Caco-2 (cell line): ENCODE data around the gene ARHGEF7. TPM values are rescaled to one million over a fixed set of nuclear protein-coding genes. Genes with fewer than 3 reads are reported as not detected.

ENCODE experiments used
- BruUV-seq: library from RNA; stranded (reverse); fragments of 400-500 nt; replicated peaks from 2 replicates; lab custom pipeline; 2021; lab: Mats Ljungman, UMichigan
- CTCF ChIA-PET: fragments of 300-600 bp; sonication (Branson Sonifier 250); formaldehyde crosslinking; loops from one replicate; lab custom pipeline; 2022; ENCODE audit warnings: antibody characterized with exemption; lab: Charles Lee
- POLR2A ChIA-PET: fragments of 300-600 bp; sonication (Branson Sonifier 250); formaldehyde crosslinking; loops from one replicate; lab custom pipeline; 2022; ENCODE audit warnings: antibody characterized with exemption; lab: Charles Lee
- DNase-seq, 2 experiments: peaks; one replicate each; pipeline versions ENCODE4 v3.0.0 to v3.0.0-alpha.2; 2020 to 2022
- H3K27me3 ChIP-seq: replicated peaks from 2 replicates; pipeline ENCODE4 v1.6.0; 2011; ENCODE audit warnings: low read length; ENCODE audit not compliant: control insufficient read depth, insufficient read depth
- H3K36me3 ChIP-seq: 2 replicates; pipeline ENCODE4 v1.5.1; 2011; ENCODE audit warnings: low read length; ENCODE audit not compliant: control insufficient read depth, insufficient read depth
- H3K4me1 ChIP-seq: fragments of 250-450 bp; sonication (Bioruptor Pico); 2 replicates; pipeline ENCODE4 v1.5.1; 2020; ENCODE audit warnings: mild to moderate bottlenecking
- H3K4me3 ChIP-seq: 2 replicates; pipeline ENCODE4 v1.5.1; 2011; ENCODE audit warnings: low read depth, mild to moderate bottlenecking, control low read depth, low read length
- H3K9me3 ChIP-seq: fragments of 250-450 bp; sonication (Bioruptor Pico); 2 replicates; pipeline ENCODE4 v1.5.1; 2020; ENCODE audit warnings: mild to moderate bottlenecking, moderate library complexity
- H3K27ac Mint-ChIP-seq: one replicate; pipeline ENCODE4 v1.8.0; 2022; ENCODE audit warnings: mixed read lengths; ENCODE audit not compliant: unreplicated experiment
- H3K27me3 Mint-ChIP-seq: one replicate; pipeline ENCODE4 v1.8.0; 2022; ENCODE audit warnings: mixed read lengths; ENCODE audit not compliant: insufficient read depth, unreplicated experiment
- H3K36me3 Mint-ChIP-seq: one replicate; pipeline ENCODE4 v1.8.0; 2022; ENCODE audit warnings: mild to moderate bottlenecking, mixed read lengths; ENCODE audit not compliant: insufficient read depth, unreplicated experiment
- H3K4me1 Mint-ChIP-seq: one replicate; pipeline ENCODE4 v1.8.0; 2022; ENCODE audit warnings: low read depth, mixed read lengths; ENCODE audit not compliant: unreplicated experiment
- H3K4me3 Mint-ChIP-seq: one replicate; pipeline ENCODE4 v1.8.0; 2022; ENCODE audit warnings: mild to moderate bottlenecking, moderate library complexity, mixed read lengths; ENCODE audit not compliant: unreplicated experiment
- H3K9me3 Mint-ChIP-seq: one replicate; pipeline ENCODE4 v1.8.0; 2022; ENCODE audit warnings: mixed read lengths; ENCODE audit not compliant: unreplicated experiment
- intact Hi-C: fragments of 100-400 bp; cut with micrococcal nuclease; formaldehyde crosslinking; loops from one replicate; pipeline ENCODE4 v1.10.0; 2022; ENCODE audit not compliant: unreplicated experiment
- total RNA-seq: library from RNA; stranded (reverse); gene quantifications from 2 replicates; pipeline ENCODE4 v1.2.3, GENCODE V29; 2022
- TF ChIP-seq, protein P1 (sequence below), 2 experiments: fragments of 200-600 bp in 1 of 2; IDR thresholded peaks; 1 replicate in 1 of 2; 2 replicates in 1 of 2; pipeline versions ENCODE4 v1.5.1 to v1.8.0; 2011 to 2022; ENCODE audit warnings: antibody characterized with exemption in 1 of 2, control low read depth in 1 of 2, inconsistent platforms in 1 of 2, low read depth in 1 of 2, low read length in 1 of 2, mild to moderate bottlenecking in 1 of 2, moderate library complexity in 1 of 2; ENCODE audit not compliant: insufficient read depth in 1 of 2, severe bottlenecking in 1 of 2, unreplicated experiment in 1 of 2

The ARHGEF7 gene
- total RNA-seq, 1 experiment from 2014 or later, result 60.5 TPM

DNA sequence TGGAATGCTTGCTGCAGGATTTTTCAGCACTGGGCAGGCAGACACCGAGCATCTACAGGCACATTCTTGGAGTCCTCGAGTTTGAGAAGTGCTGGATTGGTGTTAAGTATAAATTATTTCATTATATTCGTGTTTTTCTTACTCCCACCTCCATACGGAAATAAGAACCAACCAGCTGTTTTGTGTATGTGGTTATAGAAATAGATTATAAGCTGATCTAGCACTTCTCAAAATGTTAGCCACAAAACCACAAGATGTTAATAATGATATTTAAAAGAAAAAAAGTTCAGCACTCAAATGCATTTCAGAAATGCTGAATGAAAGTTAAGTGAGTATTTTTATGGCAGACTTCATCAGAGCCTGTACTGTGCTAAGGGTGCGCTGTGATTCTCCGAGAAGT, 181.3 kb downstream of the ARHGEF7 start:
- ChIA-PET POLR2A (no interaction called here), CTCF (interaction anchor here (0.6 kb wide), 1 partner anchor 229 kb away, joined by 3 read pairs; no protein-coding TSS in a partner anchor)
- no TSS peak for BruUV-seq
- Histone ChIP-seq H3K4me1 (no peaks in the 10 kb centered on the region), H3K9me3 (no peaks in the 10 kb centered on the region), H3K27me3 (no peaks in the 10 kb centered on the region), H3K4me3 (no peak overlapping the region), H3K36me3 (peaks cover 2% of the 10 kb centered on the region)
- Mint-ChIP-seq H3K27me3 (no peaks in the 10 kb centered on the region), H3K9me3 (no peaks in the 10 kb centered on the region), H3K4me3 (no peak overlapping the region), H3K27ac (no peak overlapping the region), H3K36me3 (peaks cover 46% of the 10 kb centered on the region), H3K4me1 (no peaks in the 10 kb centered on the region)
- no peak for DNase-seq
- TF ChIP-seq, protein P1, sequence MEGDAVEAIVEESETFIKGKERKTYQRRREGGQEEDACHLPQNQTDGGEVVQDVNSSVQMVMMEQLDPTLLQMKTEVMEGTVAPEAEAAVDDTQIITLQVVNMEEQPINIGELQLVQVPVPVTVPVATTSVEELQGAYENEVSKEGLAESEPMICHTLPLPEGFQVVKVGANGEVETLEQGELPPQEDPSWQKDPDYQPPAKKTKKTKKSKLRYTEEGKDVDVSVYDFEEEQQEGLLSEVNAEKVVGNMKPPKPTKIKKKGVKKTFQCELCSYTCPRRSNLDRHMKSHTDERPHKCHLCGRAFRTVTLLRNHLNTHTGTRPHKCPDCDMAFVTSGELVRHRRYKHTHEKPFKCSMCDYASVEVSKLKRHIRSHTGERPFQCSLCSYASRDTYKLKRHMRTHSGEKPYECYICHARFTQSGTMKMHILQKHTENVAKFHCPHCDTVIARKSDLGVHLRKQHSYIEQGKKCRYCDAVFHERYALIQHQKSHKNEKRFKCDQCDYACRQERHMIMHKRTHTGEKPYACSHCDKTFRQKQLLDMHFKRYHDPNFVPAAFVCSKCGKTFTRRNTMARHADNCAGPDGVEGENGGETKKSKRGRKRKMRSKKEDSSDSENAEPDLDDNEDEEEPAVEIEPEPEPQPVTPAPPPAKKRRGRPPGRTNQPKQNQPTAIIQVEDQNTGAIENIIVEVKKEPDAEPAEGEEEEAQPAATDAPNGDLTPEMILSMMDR (IDR thresholded peaks at IDR 0.05; ENCODE audit: insufficient read depth in 1 of 2, low read depth in 1 of 2, low read length in 1 of 2, severe bottlenecking in 1 of 2, unreplicated experiment in 1 of 2), result no peak
- intact Hi-C loops, result no loop called here

DNA sequence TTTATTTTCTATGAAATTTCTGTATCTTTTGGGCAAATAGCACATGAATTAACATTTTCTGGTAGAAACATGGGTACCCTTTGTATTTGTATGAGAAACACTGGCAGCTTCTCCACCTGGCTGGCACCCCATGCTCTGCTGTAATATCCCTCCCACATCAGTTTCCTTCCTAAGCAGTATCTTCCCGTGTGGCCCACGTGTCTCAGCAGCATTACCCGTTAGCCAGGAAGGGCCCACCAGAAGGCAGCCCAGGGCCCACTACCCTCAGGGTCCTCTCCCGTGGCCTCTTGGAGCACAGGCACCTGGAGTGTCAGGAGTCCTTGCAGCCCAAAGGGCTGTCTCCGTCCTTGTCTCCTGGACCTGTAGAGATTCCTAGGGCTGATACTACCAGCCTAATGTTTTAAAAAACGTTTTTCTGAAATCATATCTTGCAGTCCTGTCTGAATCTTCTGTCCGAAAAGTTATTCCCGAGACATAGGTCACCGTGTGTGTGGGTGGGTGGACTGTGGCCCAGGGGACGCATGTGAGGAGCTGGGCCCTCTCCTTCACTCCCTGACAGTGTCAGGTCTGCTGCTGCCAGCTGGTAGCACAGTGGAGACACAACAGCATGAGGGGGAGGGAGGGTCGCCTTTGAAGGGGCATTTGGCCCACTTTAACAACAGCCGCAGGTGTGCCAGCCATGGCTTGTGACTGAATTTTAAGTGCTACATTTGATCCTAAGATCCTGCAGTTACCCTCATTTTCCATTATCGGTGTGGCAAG, 183.3 kb downstream of the ARHGEF7 start:
- TF ChIP-seq, protein P1 (IDR thresholded peaks at IDR 0.05; ENCODE audit: insufficient read depth in 1 of 2, low read depth in 1 of 2, low read length in 1 of 2, severe bottlenecking in 1 of 2, unreplicated experiment in 1 of 2), result no peak
- intact Hi-C loops, result no loop called here
- CTCF ChIA-PET, result interaction anchor here (0.7 kb wide), 1 partner anchor 29 kb away, joined by 6 read pairs; no protein-coding TSS in a partner anchor
- Histone ChIP-seq H3K4me1 (no peaks in the 10 kb centered on the region), H3K9me3 (no peaks in the 10 kb centered on the region), H3K27me3 (no peaks in the 10 kb centered on the region), H3K36me3 (peaks cover 4% of the 10 kb centered on the region; the same call in 1 of the 2 replicates), H3K4me3 (no peak overlapping the region)
- H3K9me3 Mint-ChIP-seq, result no peaks in the 10 kb centered on the region
- H3K36me3 Mint-ChIP-seq, result peaks cover 51% of the 10 kb centered on the region
- H3K27ac Mint-ChIP-seq, result no peak overlapping the region
- POLR2A ChIA-PET, result no interaction called here
- no peaks in the 10 kb centered on the region for H3K27me3 Mint-ChIP-seq
- no peak for DNase-seq
- no TSS peak for BruUV-seq
- no peaks in the 10 kb centered on the region for H3K4me1 Mint-ChIP-seq
- no peak overlapping the region for H3K4me3 Mint-ChIP-seq

DNA sequence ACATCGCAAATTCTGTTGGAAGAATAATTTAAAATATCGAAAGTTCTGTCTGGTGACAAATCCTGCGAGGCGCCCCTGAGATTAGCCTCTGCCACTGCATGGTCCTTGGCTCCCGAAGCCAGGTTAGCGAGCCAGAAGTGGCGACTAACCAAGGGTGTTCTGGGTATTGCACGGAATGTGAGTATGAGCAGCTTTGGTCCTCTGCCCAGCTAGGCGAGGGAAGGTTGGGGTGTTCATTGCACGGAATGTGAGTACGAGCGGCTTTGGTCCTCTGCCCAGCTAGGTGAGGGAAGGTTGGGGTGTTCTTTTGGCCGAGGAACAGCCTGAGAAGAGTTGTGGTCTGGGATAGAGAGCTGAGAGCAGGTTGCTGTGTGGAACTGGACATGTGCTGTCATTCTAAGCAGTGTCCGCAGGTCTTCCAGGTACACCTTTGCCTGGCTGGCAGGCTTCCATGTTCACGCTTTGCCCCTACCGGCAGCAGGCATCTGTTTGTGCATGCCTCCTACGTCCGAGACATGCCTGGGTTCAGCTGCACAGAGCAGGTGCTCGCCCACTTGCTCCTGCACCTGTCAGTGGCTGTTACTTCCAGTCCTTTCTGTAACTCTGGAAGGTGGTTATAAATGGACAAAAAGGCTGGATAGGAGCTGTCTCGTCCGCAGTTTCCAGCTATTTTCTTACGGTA, 187.1 kb downstream of the ARHGEF7 start:
- Mint-ChIP-seq H3K9me3 (no peaks in the 10 kb centered on the region), H3K4me3 (no peak overlapping the region), H3K27ac (no peak overlapping the region), H3K4me1 (no peaks in the 10 kb centered on the region), H3K27me3 (no peaks in the 10 kb centered on the region), H3K36me3 (peaks cover 78% of the 10 kb centered on the region)
- no TSS peak for BruUV-seq
- intact Hi-C loops, result no loop called here
- POLR2A ChIA-PET, result no interaction called here
- no peak for DNase-seq
- CTCF ChIA-PET, result no interaction called here
- TF ChIP-seq, protein P1 (IDR thresholded peaks at IDR 0.05; ENCODE audit: insufficient read depth in 1 of 2, low read depth in 1 of 2, low read length in 1 of 2, severe bottlenecking in 1 of 2, unreplicated experiment in 1 of 2), result no peak
- H3K9me3 ChIP-seq, result no peaks in the 10 kb centered on the region
- H3K4me3 ChIP-seq, result no peak overlapping the region
- H3K27me3 ChIP-seq, result no peaks in the 10 kb centered on the region
- H3K4me1 ChIP-seq, result no peaks in the 10 kb centered on the region
- peaks cover 11% of the 10 kb centered on the region for H3K36me3 ChIP-seq
